Fibroblast of lung (primary cell): ENCODE data around the gene SP1. TPM values are rescaled to one million over a fixed set of nuclear protein-coding genes. Genes with fewer than 3 reads are reported as not detected.

Experiments used
- DNase-seq, 2 donors: peaks; one replicate each; pipeline versions ENCODE4 v3.0.0 to v3.0.0-alpha.2; 2010; ENCODE audit warnings: low read depth in 2 of 2
- H2AFZ ChIP-seq: 2 replicates; pipeline ENCODE4 v1.5.1; 2012; ENCODE audit warnings: low read length, control low read depth, inconsistent platforms
- H3K27ac ChIP-seq: 2 replicates; pipeline ENCODE4 v1.5.1; 2011; ENCODE audit warnings: low read length, control low read depth; ENCODE audit not compliant: insufficient read depth
- H3K27me3 ChIP-seq: 2 replicates; pipeline ENCODE4 v1.5.1; 2011; ENCODE audit warnings: mild to moderate bottlenecking, low read length; ENCODE audit not compliant: control insufficient read depth, insufficient read depth
- H3K36me3 ChIP-seq: 2 replicates; pipeline ENCODE4 v1.5.1; 2011; ENCODE audit warnings: low read length; ENCODE audit not compliant: control insufficient read depth, insufficient read depth
- H3K4me1 ChIP-seq: 2 replicates; pipeline ENCODE4 v1.5.1; 2011; ENCODE audit warnings: low read length; ENCODE audit not compliant: control insufficient read depth, insufficient read depth; ENCODE audit errors: extremely low read depth
- H3K4me2 ChIP-seq: 2 replicates; pipeline ENCODE4 v1.5.1; 2011; ENCODE audit warnings: low read length, control low read depth; ENCODE audit not compliant: insufficient read depth; ENCODE audit errors: extremely low read depth
- H3K4me3 ChIP-seq, 4 experiments: fragments of 200-600 bp in 1 of 4; sonication (generic) in 1 of 4; replicated peaks in 1 of 4; 2 replicates each; pipeline ENCODE4 v1.5.1; 2011 to 2016; ENCODE audit warnings: low read length in 4 of 4, low read depth in 3 of 4, mild to moderate bottlenecking in 3 of 4, control low read depth in 2 of 4, inconsistent platforms in 1 of 4, mixed read lengths in 1 of 4; ENCODE audit not compliant: insufficient read depth in 1 of 4; ENCODE audit errors: control extremely low read depth in 1 of 4
- H3K79me2 ChIP-seq: 2 replicates; pipeline ENCODE4 v1.5.1; 2012; ENCODE audit warnings: mild to moderate bottlenecking, low read length, inconsistent platforms; ENCODE audit not compliant: control insufficient read depth, insufficient read depth
- H3K9ac ChIP-seq: 2 replicates; pipeline ENCODE4 v1.5.1; 2011; ENCODE audit warnings: mild to moderate bottlenecking, low read length, control low read depth; ENCODE audit not compliant: insufficient read depth
- H3K9me3 ChIP-seq: 2 replicates; pipeline ENCODE4 v1.5.1; 2012; ENCODE audit warnings: low read depth, low read length; ENCODE audit not compliant: control insufficient read depth, insufficient read depth
- H4K20me1 ChIP-seq: 2 replicates; pipeline ENCODE4 v1.5.1; 2011; ENCODE audit warnings: low read length; ENCODE audit not compliant: control insufficient read depth, insufficient read depth; ENCODE audit errors: extremely low read depth
- CTCF ChIP-seq, 2 donors: IDR thresholded peaks in 1 of 2; conservative IDR thresholded peaks in 1 of 2; 1 replicate in 1 of 2; 2 replicates in 1 of 2; pipeline ENCODE4 v1.5.1; 2011 to 2012; ENCODE audit warnings: low read length in 2 of 2, control low read depth in 1 of 2, inconsistent platforms in 1 of 2, low read depth in 1 of 2, mild to moderate bottlenecking in 1 of 2
- EZH2 ChIP-seq: IDR thresholded peaks from 2 replicates; pipeline ENCODE4 v1.5.1; 2012; ENCODE audit warnings: low read length, control low read depth, mild to moderate bottlenecking; ENCODE audit errors: missing control alignments
- polyA plus RNA-seq, 2 donors: library from polyadenylated mRNA; depleted of rRNA in 1 of 2; stranded (reverse) in 1 of 2; unstranded in 1 of 2; fragments of >200 nt; gene quantifications; 2 replicates each; pipeline ENCODE4 v1.2.1, GENCODE V29; 2011 to 2012; ENCODE audit warnings: missing spikeins in 1 of 2
- total RNA-seq: library from RNA; depleted of rRNA; stranded (reverse); fragments of >200 nt; gene quantifications from 2 replicates; pipeline ENCODE4 v1.2.1, GENCODE V29; 2014

The SP1 gene
- total and polyA plus RNA-seq, 2 donors (not counting 1 experiment from before 2014, with no cell fraction given), result 35.3 to 38.9 TPM

- no peaks in the 10 kb centered on the region for H3K4me1 ChIP-seq
- H2AFZ ChIP-seq, result no peak overlapping the region
- H4K20me1 ChIP-seq, result no peaks in the 10 kb centered on the region
- H3K79me2 ChIP-seq, result no peaks in the 10 kb centered on the region
- no peaks in the 10 kb centered on the region for H3K9me3 ChIP-seq
- no peak for DNase-seq
- no peak overlapping the region for H3K9ac ChIP-seq
- H3K36me3 ChIP-seq, result no peaks in the 10 kb centered on the region
- H3K27me3 ChIP-seq, result peaks cover 49% of the 10 kb centered on the region
- TF ChIP-seq EZH2 (no peak), CTCF (conservative IDR thresholded peaks at IDR 0.05 in 1 of 2, IDR thresholded peaks at IDR 0.05 in 1 of 2; ENCODE audit: low read depth in 1 of 2, low read length in 2 of 2) (no peak)
- no peak overlapping the region for H3K27ac ChIP-seq
- no peak overlapping the region for H3K4me3 ChIP-seq
- H3K4me2 ChIP-seq, result no peak overlapping the region
Observed at GRCh38 chr12:53338916-53339315, 41.1 kb upstream of the SP1 start.

GRCh38 chr12:53340398-53340797 is 39.6 kb upstream of the SP1 start:
- Histone ChIP-seq H3K4me2 (no peak overlapping the region), H3K79me2 (no peaks in the 10 kb centered on the region)

DNA sequence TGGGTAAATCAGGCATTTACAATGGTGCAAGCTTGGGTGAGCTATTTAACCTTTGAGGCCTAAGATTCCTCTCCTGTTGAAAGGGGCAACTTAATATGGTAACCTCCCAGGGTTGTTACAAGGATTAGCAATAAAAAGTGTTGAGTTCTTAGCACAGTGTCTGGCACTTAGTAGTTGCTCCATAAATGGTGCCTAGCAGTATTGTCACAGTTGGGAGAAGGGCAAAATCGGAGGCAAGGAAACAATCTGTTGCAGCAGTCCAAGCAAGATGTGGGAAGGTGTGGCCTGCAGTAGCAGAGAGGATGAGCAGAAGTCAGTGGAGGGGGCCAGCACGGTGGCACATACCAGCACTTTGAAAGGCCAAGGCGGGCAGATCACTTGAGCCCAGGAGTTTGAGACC is 36.5 kb upstream of the SP1 start:
- TF ChIP-seq EZH2 (no peak), CTCF (conservative IDR thresholded peaks at IDR 0.05 in 1 of 2, IDR thresholded peaks at IDR 0.05 in 1 of 2; ENCODE audit: low read depth in 1 of 2, low read length in 2 of 2) (no peak)
- Histone ChIP-seq H3K27me3 (peaks cover 11% of the 10 kb centered on the region), H3K4me1 (peaks cover 9% of the 10 kb centered on the region), H3K9ac (no peak overlapping the region), H2AFZ (no peak overlapping the region), H3K27ac (no peak overlapping the region), H4K20me1 (no peaks in the 10 kb centered on the region), H3K79me2 (no peaks in the 10 kb centered on the region), H3K9me3 (no peaks in the 10 kb centered on the region), H3K4me3 (no peak overlapping the region), H3K36me3 (no peaks in the 10 kb centered on the region), H3K4me2 (no peak overlapping the region)
- no peak for DNase-seq

More at GRCh38 chr12:53340398-53340797, 39.6 kb upstream of the SP1 start:
- Histone ChIP-seq H4K20me1 (no peaks in the 10 kb centered on the region), H2AFZ (no peak overlapping the region), H3K4me3 (no peak overlapping the region), H3K36me3 (no peaks in the 10 kb centered on the region), H3K27me3 (peaks cover 37% of the 10 kb centered on the region), H3K27ac (no peak overlapping the region), H3K9me3 (no peaks in the 10 kb centered on the region), H3K9ac (no peak overlapping the region), H3K4me1 (peaks cover 2% of the 10 kb centered on the region)
- peak in 1 of 2 donors; percentile 15 for DNase-seq
- TF ChIP-seq EZH2 (no peak), CTCF (conservative IDR thresholded peaks at IDR 0.05 in 1 of 2, IDR thresholded peaks at IDR 0.05 in 1 of 2; ENCODE audit: low read depth in 1 of 2, low read length in 2 of 2) (no peak)
